Astrocyte of the cerebellum (primary cell): ENCODE data around the gene ARHGAP12.

Source experiments
- DNase-seq: peaks from one replicate; pipeline ENCODE4 v3.0.0-alpha.2; 2011; ENCODE audit warnings: low read depth
- H3K4me3 ChIP-seq: 2 replicates; pipeline ENCODE4 v1.5.1; 2011; ENCODE audit warnings: mild to moderate bottlenecking, low read depth, low read length, moderate library complexity
- in situ Hi-C: cut with HindIII; loops from 2 replicates; pipeline ENCODE4 v1.10.0; 2017; ENCODE audit warnings: low sequenced_read_pairs
- TF ChIP-seq, protein P1 (sequence below): IDR thresholded peaks from 2 replicates; pipeline ENCODE4 v1.5.1; 2012; ENCODE audit warnings: low read length, low read depth, moderate library complexity, mild to moderate bottlenecking; ENCODE audit errors: missing control alignments

Gene ARHGAP12

DNA sequence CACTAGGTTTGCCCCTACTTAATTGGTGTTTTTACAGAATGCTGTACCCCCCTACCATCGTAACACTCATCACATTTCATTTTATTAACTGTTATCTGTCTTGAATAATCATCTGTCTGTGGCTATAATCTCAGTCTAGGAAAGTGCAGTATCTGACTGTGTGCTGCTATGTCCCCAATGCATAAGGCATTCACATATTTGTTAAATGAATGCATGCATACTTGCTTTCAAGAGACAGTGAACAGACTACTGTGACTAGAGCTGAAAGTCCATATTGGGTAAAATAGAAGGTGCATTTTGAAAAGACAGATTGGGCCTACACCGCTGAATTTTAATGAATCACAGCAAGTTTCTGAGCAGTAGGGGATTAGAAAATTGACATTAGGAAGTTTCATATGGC is 112.3 kb downstream of the ARHGAP12 start:
- no peak overlapping the region for H3K4me3 ChIP-seq
- in situ Hi-C loops = no loop called here
- DNase-seq = no peak
- TF ChIP-seq, protein P1, sequence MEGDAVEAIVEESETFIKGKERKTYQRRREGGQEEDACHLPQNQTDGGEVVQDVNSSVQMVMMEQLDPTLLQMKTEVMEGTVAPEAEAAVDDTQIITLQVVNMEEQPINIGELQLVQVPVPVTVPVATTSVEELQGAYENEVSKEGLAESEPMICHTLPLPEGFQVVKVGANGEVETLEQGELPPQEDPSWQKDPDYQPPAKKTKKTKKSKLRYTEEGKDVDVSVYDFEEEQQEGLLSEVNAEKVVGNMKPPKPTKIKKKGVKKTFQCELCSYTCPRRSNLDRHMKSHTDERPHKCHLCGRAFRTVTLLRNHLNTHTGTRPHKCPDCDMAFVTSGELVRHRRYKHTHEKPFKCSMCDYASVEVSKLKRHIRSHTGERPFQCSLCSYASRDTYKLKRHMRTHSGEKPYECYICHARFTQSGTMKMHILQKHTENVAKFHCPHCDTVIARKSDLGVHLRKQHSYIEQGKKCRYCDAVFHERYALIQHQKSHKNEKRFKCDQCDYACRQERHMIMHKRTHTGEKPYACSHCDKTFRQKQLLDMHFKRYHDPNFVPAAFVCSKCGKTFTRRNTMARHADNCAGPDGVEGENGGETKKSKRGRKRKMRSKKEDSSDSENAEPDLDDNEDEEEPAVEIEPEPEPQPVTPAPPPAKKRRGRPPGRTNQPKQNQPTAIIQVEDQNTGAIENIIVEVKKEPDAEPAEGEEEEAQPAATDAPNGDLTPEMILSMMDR = no peak

GRCh38 chr10:31808258-31809218 is 120.1 kb downstream of the ARHGAP12 start:
- peak; percentile 71 for DNase-seq
- in situ Hi-C loops = no loop called here
- TF ChIP-seq, protein P1 = peak; percentile 9
- no peak overlapping the region for H3K4me3 ChIP-seq

DNA sequence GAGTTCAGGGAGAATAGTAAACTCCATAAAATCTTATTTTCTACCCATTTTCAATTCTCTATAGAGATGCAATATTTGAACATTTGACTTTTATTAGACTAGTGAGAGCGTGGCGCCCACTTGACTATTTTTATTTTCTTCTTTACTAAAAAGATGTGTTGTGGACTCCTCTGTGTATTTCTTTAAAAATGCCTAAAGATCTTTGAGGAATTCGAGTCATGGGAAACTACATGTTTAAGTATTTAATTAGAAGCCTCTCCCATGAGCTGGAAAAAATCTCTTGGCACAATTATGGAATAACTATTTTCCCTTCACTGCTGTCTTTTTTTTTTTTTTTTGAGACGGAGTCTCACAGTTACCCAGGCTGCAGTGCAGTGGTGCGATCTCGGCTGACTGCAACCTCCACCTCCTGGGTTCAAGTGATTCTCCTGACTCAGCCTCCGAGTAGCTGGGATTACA is 124.2 kb downstream of the ARHGAP12 start:
- TF ChIP-seq, protein P1 = no peak
- H3K4me3 ChIP-seq = no peak overlapping the region
- in situ Hi-C loops = no loop called here
- DNase-seq = no peak

DNA sequence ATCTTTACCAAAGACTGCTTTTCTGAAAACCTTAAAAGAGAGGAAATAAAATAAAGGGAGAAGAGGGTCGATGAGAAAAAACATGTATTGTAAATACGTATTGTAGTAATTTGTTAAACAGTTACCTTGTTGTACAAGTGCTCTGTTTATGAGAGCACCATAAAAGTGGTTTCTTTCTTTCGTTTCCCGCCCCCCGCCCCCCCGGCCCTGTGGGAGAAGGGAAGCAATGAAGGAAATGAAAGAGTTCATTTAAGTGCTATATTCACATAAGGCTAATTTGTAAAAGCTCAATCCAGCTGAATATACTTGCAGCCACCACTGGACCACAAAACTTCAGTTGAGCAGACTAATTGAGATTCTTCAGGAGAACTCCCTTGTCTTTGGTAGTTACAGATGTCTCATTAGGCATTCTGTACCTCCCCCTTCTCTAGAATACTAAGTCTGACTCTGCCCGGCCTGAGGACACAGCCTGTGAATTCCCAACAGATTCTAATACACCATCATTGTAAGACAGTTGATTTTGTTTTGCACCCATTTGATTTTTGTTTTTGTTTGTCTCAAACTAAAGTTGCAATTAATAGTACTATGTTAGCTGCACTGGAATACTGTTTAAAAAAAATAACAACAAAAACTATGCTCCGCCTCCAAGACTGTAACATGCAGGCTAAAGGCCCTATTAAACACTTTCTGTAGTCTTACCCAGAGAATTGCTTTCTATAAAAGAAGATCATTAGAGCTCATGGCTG is 124.9 kb downstream of the ARHGAP12 start:
- in situ Hi-C loops = no loop called here
- no peak for DNase-seq
- TF ChIP-seq, protein P1 = no peak
- no peak overlapping the region for H3K4me3 ChIP-seq

GRCh38 chr10:31799181-31799580 is 129.4 kb downstream of the ARHGAP12 start:
- no peak for DNase-seq
- TF ChIP-seq, protein P1 = no peak
- no peak overlapping the region for H3K4me3 ChIP-seq
- in situ Hi-C loops = no loop called here

- TF ChIP-seq, protein P1 = no peak
- no peak overlapping the region for H3K4me3 ChIP-seq
- no peak for DNase-seq
- in situ Hi-C loops = no loop called here
These were observed 135.9 kb downstream of the ARHGAP12 start for GRCh38 chr10:31792745-31793144.
